ENCODE measurements around the gene VPS16. TPM values are rescaled to one million over a fixed set of nuclear protein-coding genes. Genes with fewer than 3 reads are reported as not detected.
A peak's percentile ranks its signal among the peaks of the same experiment; 100 is the strongest.
"Not testable (repeated sequence)": the region's sequence is repeated elsewhere in the genome, so short reads cannot be mapped to it uniquely, and the experiment has no call there.

The VPS16 gene
- total RNA-seq, 2 donors from 2014 or later: 22.1 to 24.4 TPM

GRCh38 chr20:2826655-2827054 lies 13.9 kb upstream of the VPS16 start:
- DNase-seq: no peak
- ATAC-seq: no peak
- intact Hi-C loops (cut with DNase I): no loop called here

- ATAC-seq: no peak
- intact Hi-C loops (cut with DNase I): no loop called here
- DNase-seq: no peak
Observed at GRCh38 chr20:2829376-2829775, 11.2 kb upstream of the VPS16 start.

DNA sequence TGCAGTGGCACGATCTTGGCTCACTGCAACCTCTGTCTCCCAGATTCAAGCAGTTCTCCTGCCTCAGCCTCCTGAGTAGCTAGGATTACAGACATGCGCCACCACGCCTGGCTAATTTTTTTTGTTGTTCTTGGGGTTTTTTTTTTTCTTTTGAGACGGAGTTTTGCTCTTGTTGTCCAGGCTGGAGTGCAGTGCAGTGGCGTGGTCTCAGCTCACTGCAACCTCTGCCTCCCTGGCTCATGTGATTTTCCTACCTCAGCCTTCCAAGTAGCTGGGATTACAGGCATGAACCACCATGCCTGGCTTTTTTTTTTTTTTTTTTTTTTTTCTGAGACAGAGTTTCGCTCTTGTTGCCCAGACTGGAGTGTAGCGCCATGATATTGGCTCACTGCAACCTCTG lies 9.3 kb upstream of the VPS16 start:
- DNase-seq, ATAC-seq: not testable (repeated sequence)
- intact Hi-C loops (cut with DNase I): loop anchor here in 1 of 2 donors (10.0 kb wide), 1 partner anchor 166 kb away; the partner anchor contains the start of gene IDH3B

GRCh38 chr20:2833761-2834160 lies 6.8 kb upstream of the VPS16 start:
- no peak for DNase-seq
- no peak for ATAC-seq
- intact Hi-C loops (cut with DNase I): loop anchor here in 1 of 2 donors (10.0 kb wide), 1 partner anchor 169 kb away; the partner anchor contains the start of gene IDH3B

DNA sequence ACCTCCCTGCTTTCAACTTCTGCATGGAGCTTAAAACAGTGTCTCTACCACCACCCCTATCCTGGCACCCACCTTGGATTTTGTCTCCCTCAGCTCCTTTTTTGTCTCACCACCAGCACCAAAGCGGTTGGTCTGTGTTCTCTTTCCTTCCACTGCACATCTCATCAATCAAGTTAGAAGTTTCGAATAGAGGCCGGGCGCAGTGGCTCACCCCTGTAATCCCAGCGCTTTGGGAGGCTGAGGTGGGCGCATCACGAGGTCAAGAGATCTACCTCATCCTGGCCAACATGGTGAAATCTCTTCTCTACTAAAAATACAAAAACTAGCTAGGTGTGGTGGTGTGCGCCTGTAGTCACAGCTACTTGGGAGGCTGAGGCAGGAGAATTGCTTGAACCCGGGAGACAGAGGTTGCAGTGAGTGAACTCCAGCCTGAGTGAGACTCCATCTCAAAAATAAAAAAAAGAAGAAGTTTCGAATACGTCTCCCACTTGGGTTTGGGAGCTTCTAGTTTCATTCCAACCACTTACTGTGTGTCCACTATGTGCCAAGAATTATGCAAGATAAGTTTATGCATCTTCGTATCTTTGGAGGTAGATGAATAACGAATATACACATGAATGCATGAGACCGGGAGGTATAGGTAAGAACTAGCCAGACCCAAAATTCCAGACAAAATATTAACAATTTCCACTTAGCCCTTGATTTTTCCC lies 6.0 kb upstream of the VPS16 start:
- intact Hi-C loops (cut with DNase I): loop anchor here in 1 of 2 donors (10.0 kb wide), 1 partner anchor 170 kb away; the partner anchor contains the start of gene IDH3B
- DNase-seq: no peak
- ATAC-seq: no peak

- DNase-seq (no peak), ATAC-seq (no peak)
- intact Hi-C loops (cut with DNase I): loop anchor here in 1 of 2 donors (10.0 kb wide), 1 partner anchor 171 kb away; the partner anchor contains the start of gene IDH3B
Observed at GRCh38 chr20:2835331-2835796, 5.2 kb upstream of the VPS16 start.

- intact Hi-C loops (cut with DNase I): loop anchor here in 1 of 2 donors (10.0 kb wide), 1 partner anchor 171 kb away; the partner anchor contains the start of gene IDH3B
- ATAC-seq (no peak), DNase-seq (no peak)
Observed at GRCh38 chr20:2836035-2836434, 4.5 kb upstream of the VPS16 start.

DNA sequence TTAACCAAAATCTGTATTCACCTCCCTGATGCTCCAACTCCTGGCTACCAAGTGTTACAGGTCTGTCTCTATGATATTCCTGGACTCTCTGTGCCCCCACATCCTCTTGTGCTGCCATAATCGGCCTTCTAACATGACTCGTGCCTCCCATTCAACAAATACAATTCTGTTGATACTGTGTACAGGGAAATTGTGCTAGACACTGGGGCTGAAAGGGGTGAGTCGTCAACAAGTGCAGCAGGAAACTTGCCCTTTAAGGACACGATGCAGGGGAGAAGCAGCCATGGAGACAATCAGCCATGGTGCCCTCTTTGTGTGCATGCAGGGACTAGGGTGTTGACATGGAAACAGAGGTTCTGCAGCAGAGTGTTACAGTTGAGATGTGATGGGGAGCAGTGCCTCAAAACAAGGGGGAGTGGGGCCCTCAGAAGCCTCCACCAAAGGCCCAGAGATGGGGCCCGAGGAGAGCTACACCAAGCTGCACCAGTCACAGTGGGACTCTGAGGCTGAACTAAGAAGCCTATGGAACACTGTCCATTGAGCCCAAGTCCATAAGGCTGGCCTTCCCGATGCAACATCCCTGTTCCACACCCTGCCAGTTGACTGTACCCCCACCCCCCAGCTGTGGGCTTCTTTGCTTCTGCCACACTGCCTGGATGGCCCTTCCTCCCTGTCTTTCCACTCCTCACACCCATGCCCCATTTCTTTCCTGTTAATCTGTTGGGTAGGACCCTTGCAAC lies 3.2 kb upstream of the VPS16 start:
- ATAC-seq (no peak), DNase-seq (no peak)
- intact Hi-C loops (cut with DNase I): loop anchor here in 1 of 2 donors (10.0 kb wide), 1 partner anchor 173 kb away; the partner anchor contains the start of gene IDH3B

DNA sequence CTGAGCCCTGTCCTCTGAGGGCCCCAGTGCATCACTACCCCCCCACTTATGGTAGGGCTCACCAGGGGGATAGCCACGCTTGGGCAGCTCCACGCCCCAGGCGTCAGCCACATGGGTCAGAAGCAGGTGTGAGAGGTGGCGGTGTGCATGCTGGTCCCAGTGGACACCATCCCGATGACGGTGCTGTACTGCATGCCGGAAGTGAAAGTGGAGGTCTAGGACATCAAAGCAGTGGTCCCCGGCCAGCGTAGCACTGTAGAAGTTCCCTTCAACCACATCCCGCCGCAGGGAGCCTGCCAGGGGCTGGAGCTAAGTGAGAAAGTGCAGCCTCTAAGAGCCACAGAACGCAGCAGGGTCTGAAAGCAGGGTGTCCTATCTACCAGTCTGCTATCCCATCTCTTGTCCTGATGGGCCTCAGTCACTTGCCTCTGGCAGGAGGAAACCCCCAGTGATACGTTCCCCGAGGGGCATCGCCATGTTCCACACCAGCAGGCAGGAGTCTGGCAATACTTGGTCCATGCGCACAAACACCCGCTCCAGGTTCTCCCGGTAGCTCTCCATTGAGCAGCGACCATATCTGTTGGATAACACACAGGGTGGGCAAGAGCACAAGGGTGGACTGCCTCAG lies 2.3 kb upstream of the VPS16 start:
- DNase-seq: no peak
- no peak for ATAC-seq
- intact Hi-C loops (cut with DNase I): loop anchor here in 1 of 2 donors (10.0 kb wide), 1 partner anchor 173 kb away; the partner anchor contains the start of gene IDH3B

- ATAC-seq: no peak
- intact Hi-C loops (cut with DNase I): loop anchor here in 1 of 2 donors (10.0 kb wide), 1 partner anchor 174 kb away; the partner anchor contains the start of gene IDH3B
- no peak for DNase-seq
Observed at GRCh38 chr20:2838847-2839671, 1.5 kb upstream of the VPS16 start.

DNA sequence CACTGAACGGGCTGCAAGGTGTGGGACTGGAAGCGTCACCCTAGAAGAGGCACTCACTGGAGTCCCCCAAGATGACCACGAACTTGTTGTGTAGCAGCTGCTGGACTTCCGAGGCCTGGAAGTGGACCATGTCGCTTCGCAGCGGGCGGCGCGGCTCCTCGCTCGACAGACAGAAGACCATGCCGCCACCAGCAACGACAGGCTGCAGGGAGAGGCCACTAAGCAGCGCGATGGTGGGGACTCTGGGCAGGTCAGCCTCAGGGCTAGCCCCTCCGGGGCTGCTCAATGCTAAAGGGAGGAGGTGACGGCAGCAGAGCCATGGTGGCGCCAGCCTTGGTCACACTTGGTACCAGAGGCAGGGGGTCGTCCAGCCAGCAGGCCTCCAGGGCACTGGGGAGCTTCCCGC lies 810 bp upstream of the VPS16 start:
- DNase-seq (no peak), ATAC-seq (no peak)
- intact Hi-C loops (cut with DNase I): loop anchor here in 1 of 2 donors (10.0 kb wide), 1 partner anchor 175 kb away; the partner anchor contains the start of gene IDH3B

DNA sequence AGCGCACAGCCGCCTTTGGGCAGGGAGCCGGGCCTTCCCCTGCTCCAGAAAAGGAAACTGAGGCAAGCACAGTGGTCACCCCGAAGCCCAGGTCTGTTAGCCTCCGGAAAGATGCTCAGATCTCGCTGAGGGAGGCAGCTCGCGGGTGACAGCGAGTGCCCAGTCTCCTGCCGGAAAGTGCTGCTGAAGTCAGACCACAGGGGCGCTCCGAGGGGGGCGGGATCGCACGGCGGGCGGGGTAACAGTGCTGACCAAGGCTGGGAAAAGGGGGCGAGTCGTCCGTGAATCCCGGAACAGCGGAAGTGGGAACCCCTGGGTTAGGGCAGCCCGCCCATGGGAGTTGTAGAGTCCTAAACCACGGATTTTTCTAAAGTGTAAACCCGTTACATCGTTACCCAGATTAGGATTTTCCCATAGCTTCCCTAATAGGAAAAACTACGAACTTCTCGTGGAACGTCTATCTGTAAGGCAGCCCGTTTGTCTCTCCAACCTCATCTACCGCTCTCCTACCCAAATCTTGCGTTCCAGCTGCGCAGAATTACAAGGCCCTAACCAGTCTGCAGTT lies 504 bp downstream of the VPS16 start:
- peak; percentile 86 for DNase-seq
- ATAC-seq: peak; percentile 66 to 76
- intact Hi-C loops (cut with DNase I): no loop called here

- ATAC-seq (no peak), DNase-seq (no peak)
- intact Hi-C loops (cut with DNase I): no loop called here
Observed at GRCh38 chr20:2845607-2846006, 5.1 kb downstream of the VPS16 start.

DNA sequence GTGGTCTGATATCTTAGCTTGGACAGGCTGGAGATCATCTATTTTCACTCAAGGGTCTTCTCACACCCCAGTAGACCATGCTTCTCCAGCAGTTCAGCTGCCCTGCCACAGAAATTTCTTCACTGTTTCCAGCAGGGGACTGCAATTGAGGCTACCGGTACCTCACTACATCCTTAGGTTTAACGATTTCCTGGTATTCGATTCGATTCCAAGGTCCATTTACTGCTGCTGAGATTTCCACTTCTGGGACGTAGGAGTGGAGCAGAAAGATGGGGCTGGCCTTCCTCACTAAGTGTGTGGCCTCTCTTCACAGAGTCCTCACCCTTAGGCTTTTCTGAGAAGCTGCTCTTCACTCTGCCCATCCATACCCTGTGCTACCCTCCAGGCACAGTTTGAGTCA lies 6.2 kb downstream of the VPS16 start:
- intact Hi-C loops (cut with DNase I): no loop called here
- ATAC-seq: no peak
- no peak for DNase-seq

GRCh38 chr20:2847802-2848201 lies 7.3 kb downstream of the VPS16 start:
- DNase-seq (no peak), ATAC-seq (no peak)
- intact Hi-C loops (cut with DNase I): no loop called here

- intact Hi-C loops (cut with DNase I): no loop called here
- DNase-seq (no peak), ATAC-seq (no peak)
Observed at GRCh38 chr20:2849529-2849928, 9.0 kb downstream of the VPS16 start.

- intact Hi-C loops (cut with DNase I): loop anchor here in 1 of 2 donors (10.0 kb wide), 1 partner anchor 86 kb away; no protein-coding TSS in a partner anchor
- DNase-seq: no peak
- ATAC-seq: no peak
Observed at GRCh38 chr20:2851086-2851485, 10.5 kb downstream of the VPS16 start.

DNA sequence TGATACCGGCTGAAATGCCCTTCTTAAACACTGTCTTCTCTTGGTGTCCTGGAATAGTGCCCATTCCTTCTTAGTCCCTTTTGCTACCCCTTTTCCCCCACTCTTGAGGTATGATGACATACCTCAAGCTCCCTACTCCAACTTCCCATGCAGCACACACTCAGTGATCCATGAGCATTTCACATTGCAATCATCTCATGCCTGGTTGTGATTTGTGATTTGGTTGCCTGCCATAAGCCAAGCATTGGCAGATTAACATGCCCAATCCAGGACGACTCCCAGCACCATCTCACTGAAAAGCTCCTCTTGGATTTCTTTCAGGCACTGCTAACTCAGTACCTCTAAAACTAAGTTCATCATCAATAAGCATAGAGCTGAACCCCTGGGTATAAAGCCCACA lies 18.0 kb downstream of the VPS16 start:
- intact Hi-C loops (cut with DNase I): loop anchor here in 1 of 2 donors (10.0 kb wide), 1 partner anchor 94 kb away; no protein-coding TSS in a partner anchor
- no peak for DNase-seq
- ATAC-seq: no peak

Measured in left cardiac atrium (tissue), 4 donors.